ENCODE data around the gene INAFM2.

GRCh38 chr15:40287968-40288367 is 35.5 kb upstream of the INAFM2 start:
- TF ChIP-seq, protein P1, sequence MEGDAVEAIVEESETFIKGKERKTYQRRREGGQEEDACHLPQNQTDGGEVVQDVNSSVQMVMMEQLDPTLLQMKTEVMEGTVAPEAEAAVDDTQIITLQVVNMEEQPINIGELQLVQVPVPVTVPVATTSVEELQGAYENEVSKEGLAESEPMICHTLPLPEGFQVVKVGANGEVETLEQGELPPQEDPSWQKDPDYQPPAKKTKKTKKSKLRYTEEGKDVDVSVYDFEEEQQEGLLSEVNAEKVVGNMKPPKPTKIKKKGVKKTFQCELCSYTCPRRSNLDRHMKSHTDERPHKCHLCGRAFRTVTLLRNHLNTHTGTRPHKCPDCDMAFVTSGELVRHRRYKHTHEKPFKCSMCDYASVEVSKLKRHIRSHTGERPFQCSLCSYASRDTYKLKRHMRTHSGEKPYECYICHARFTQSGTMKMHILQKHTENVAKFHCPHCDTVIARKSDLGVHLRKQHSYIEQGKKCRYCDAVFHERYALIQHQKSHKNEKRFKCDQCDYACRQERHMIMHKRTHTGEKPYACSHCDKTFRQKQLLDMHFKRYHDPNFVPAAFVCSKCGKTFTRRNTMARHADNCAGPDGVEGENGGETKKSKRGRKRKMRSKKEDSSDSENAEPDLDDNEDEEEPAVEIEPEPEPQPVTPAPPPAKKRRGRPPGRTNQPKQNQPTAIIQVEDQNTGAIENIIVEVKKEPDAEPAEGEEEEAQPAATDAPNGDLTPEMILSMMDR (conservative IDR thresholded peaks at IDR 0.05 in 1 of 2, IDR thresholded peaks at IDR 0.05 in 1 of 2; ENCODE audit: extremely low read depth in 1 of 2, insufficient read depth in 1 of 2, low read depth in 1 of 2, low read length in 2 of 2) = no peak
- TF ChIP-seq EZH2 (IDR thresholded peaks at IDR 0.05; ENCODE audit: borderline replicate concordance, low read length) = no peak

Measured in mammary epithelial cell (primary cell).